HEK293 (cell line): ENCODE data around the gene POFUT2.
A peak's percentile ranks its signal among the peaks of the same experiment; 100 is the strongest.

Experiments used
- CTCF ChIA-PET: fragments of 350-600 bp; formaldehyde crosslinking; extraction: SDS; loops from one replicate; lab custom pipeline; 2021; ENCODE audit warnings: antibody characterized with exemption; lab: Yijun Ruan, JAX
- POLR2A ChIA-PET: fragments of 300-600 bp; formaldehyde crosslinking; extraction: SDS; loops from one replicate; lab custom pipeline; 2020; ENCODE audit warnings: antibody characterized with exemption, inconsistent platforms; lab: Yijun Ruan, JAX
- H3K27ac ChIP-seq: fragments of 200-500 bp; sonication (Bioruptor generic); 2 replicates; pipeline ENCODE4 v1.5.1; 2014; ENCODE audit warnings: low read depth, low read length, control low read depth, inconsistent platforms; ENCODE audit errors: extremely low read depth
- H3K36me3 ChIP-seq, 2 experiments: fragments of 200-500 bp in 1 of 2; sonication (Bioruptor generic) in 1 of 2; 1 replicate in 1 of 2; 2 replicates in 1 of 2; pipeline ENCODE4 v1.5.1; 2014 to 2017; ENCODE audit warnings: inconsistent platforms in 2 of 2, low read length in 2 of 2; ENCODE audit not compliant: control insufficient read depth in 2 of 2, insufficient read depth in 1 of 2
- H3K4me1 ChIP-seq: fragments of 200-500 bp; sonication (Bioruptor generic); 2 replicates; pipeline ENCODE4 v1.5.1; 2014; ENCODE audit warnings: mild to moderate bottlenecking, low read length, inconsistent platforms; ENCODE audit not compliant: control insufficient read depth, insufficient read depth
- H3K4me3 ChIP-seq: 2 replicates; pipeline ENCODE4 v1.5.1; 2011; ENCODE audit warnings: low read depth, mild to moderate bottlenecking, control low read depth, low read length, moderate library complexity
- H3K9me3 ChIP-seq: fragments of 200-500 bp; sonication (Bioruptor generic); 2 replicates; pipeline ENCODE4 v1.5.1; 2014; ENCODE audit warnings: low read depth, low read length, inconsistent platforms; ENCODE audit not compliant: control insufficient read depth, insufficient read depth
- EGR2 ChIP-seq: fragments of 450-650 bp; formaldehyde crosslinking; IDR thresholded peaks from 2 replicates; pipeline ENCODE4 v1.5.1; 2016; ENCODE audit warnings: low read depth, missing biosample characterization, missing genetic modification characterization
- HOXC10 ChIP-seq: sonication (generic); formaldehyde crosslinking; IDR thresholded peaks from 2 replicates; pipeline ENCODE4 v1.8.1; 2023; ENCODE audit warnings: mild to moderate bottlenecking, missing genetic modification reagents
- KLF1 ChIP-seq: fragments of 450-650 bp; formaldehyde crosslinking; IDR thresholded peaks from 2 replicates; pipeline ENCODE4 v1.5.1; 2016; ENCODE audit warnings: missing biosample characterization, missing genetic modification characterization
- KLF17 ChIP-seq: fragments of 450-650 bp; formaldehyde crosslinking; IDR thresholded peaks from 2 replicates; pipeline ENCODE4 v1.5.1; 2016; ENCODE audit warnings: missing biosample characterization, missing genetic modification characterization
- OSR2 ChIP-seq: fragments of 450-650 bp; formaldehyde crosslinking; IDR thresholded peaks from 2 replicates; pipeline ENCODE4 v1.5.1; 2016; ENCODE audit warnings: missing biosample characterization, missing genetic modification characterization
- RBAK ChIP-seq: fragments of 450-650 bp; formaldehyde crosslinking; IDR thresholded peaks from 2 replicates; pipeline ENCODE4 v1.5.1; 2016; ENCODE audit warnings: missing biosample characterization, missing genetic modification characterization
- SETDB1 ChIP-seq: IDR thresholded peaks from one replicate; pipeline ENCODE4 v1.6.1; 2017; ENCODE audit warnings: mild to moderate bottlenecking, low read length, moderate library complexity, mixed read lengths; ENCODE audit not compliant: insufficient read length
- YY1 ChIP-seq: fragments of 450-650 bp; formaldehyde crosslinking; IDR thresholded peaks from 2 replicates; pipeline ENCODE4 v1.5.1; 2018; ENCODE audit warnings: missing biosample characterization, missing genetic modification characterization
- ZFHX2 ChIP-seq: fragments of 450-650 bp; formaldehyde crosslinking; conservative IDR thresholded peaks from 2 replicates; pipeline ENCODE4 v1.5.1; 2016; ENCODE audit warnings: missing biosample characterization, missing genetic modification characterization
- ZFP37 ChIP-seq: fragments of 450-650 bp; formaldehyde crosslinking; IDR thresholded peaks from 2 replicates; pipeline ENCODE4 v1.5.1; 2016; ENCODE audit warnings: missing biosample characterization, missing genetic modification characterization
- ZNF140 ChIP-seq: fragments of 450-650 bp; formaldehyde crosslinking; IDR thresholded peaks from 2 replicates; pipeline ENCODE4 v1.5.1; 2016; ENCODE audit warnings: missing biosample characterization, missing genetic modification characterization
- ZNF146 ChIP-seq: fragments of 450-650 bp; formaldehyde crosslinking; IDR thresholded peaks from 2 replicates; pipeline ENCODE4 v1.5.1; 2016; ENCODE audit warnings: missing biosample characterization, missing genetic modification characterization
- ZNF155 ChIP-seq: fragments of 450-650 bp; formaldehyde crosslinking; IDR thresholded peaks from 2 replicates; pipeline ENCODE4 v1.5.1; 2016; ENCODE audit warnings: missing biosample characterization, missing genetic modification characterization
- ZNF202 ChIP-seq: fragments of 450-650 bp; formaldehyde crosslinking; IDR thresholded peaks from 2 replicates; pipeline ENCODE4 v1.5.1; 2016; ENCODE audit warnings: missing biosample characterization, missing genetic modification characterization, borderline replicate concordance
- ZNF266 ChIP-seq: fragments of 450-650 bp; formaldehyde crosslinking; IDR thresholded peaks from 2 replicates; pipeline ENCODE4 v1.5.1; 2016; ENCODE audit warnings: missing biosample characterization, missing genetic modification characterization, low read depth
- ZNF292 ChIP-seq: fragments of 450-650 bp; formaldehyde crosslinking; IDR thresholded peaks from 2 replicates; pipeline ENCODE4 v1.5.1; 2016; ENCODE audit warnings: low read depth, missing biosample characterization, missing genetic modification characterization, borderline replicate concordance
- ZNF335 ChIP-seq: fragments of 450-650 bp; formaldehyde crosslinking; conservative IDR thresholded peaks from 2 replicates; pipeline ENCODE4 v1.5.1; 2016; ENCODE audit warnings: missing biosample characterization, missing genetic modification characterization
- ZNF394 ChIP-seq: fragments of 450-650 bp; formaldehyde crosslinking; IDR thresholded peaks from 2 replicates; pipeline ENCODE4 v1.5.1; 2016; ENCODE audit warnings: missing biosample characterization, missing genetic modification characterization, mild to moderate bottlenecking, moderate library complexity, borderline replicate concordance
- ZNF473 ChIP-seq: fragments of 450-650 bp; formaldehyde crosslinking; IDR thresholded peaks from 2 replicates; pipeline ENCODE4 v1.5.1; 2017; ENCODE audit warnings: missing biosample characterization, missing genetic modification characterization
- ZNF549 ChIP-seq: fragments of 450-650 bp; IDR thresholded peaks from 2 replicates; pipeline ENCODE4 v1.5.1; 2018; ENCODE audit warnings: missing biosample characterization, missing genetic modification characterization, mild to moderate bottlenecking, inconsistent platforms, moderate library complexity
- ZNF626 ChIP-seq: fragments of 450-650 bp; sonication (Bioruptor Pico); formaldehyde crosslinking; IDR thresholded peaks from 2 replicates; pipeline ENCODE4 v1.5.1; 2018; ENCODE audit warnings: missing biosample characterization, missing genetic modification characterization, inconsistent platforms
- ZNF629 ChIP-seq: fragments of 450-650 bp; formaldehyde crosslinking; IDR thresholded peaks from 2 replicates; pipeline ENCODE4 v1.5.1; 2017; ENCODE audit warnings: missing biosample characterization, missing genetic modification characterization
- ZNF639 ChIP-seq: fragments of 450-650 bp; formaldehyde crosslinking; IDR thresholded peaks from 2 replicates; pipeline ENCODE4 v1.5.1; 2016; ENCODE audit warnings: missing biosample characterization, missing genetic modification characterization
- ZNF747 ChIP-seq: fragments of 450-650 bp; formaldehyde crosslinking; IDR thresholded peaks from 2 replicates; pipeline ENCODE4 v1.5.1; 2016; ENCODE audit warnings: missing biosample characterization, missing genetic modification characterization
- ZNF76 ChIP-seq: fragments of 450-650 bp; formaldehyde crosslinking; IDR thresholded peaks from 2 replicates; pipeline ENCODE4; 2016; ENCODE audit warnings: low read depth, missing biosample characterization, missing genetic modification characterization, borderline replicate concordance
- ZNF791 ChIP-seq: fragments of 450-650 bp; formaldehyde crosslinking; IDR thresholded peaks from 2 replicates; pipeline ENCODE4 v1.5.1; 2016; ENCODE audit warnings: missing biosample characterization, missing genetic modification characterization
- TF ChIP-seq, protein P1 (sequence below): fragments of 450-650 bp; formaldehyde crosslinking; IDR thresholded peaks from 2 replicates; pipeline ENCODE4 v1.5.1; 2016; ENCODE audit warnings: missing biosample characterization, missing genetic modification characterization
- TF ChIP-seq, protein P2 (sequence below): fragments of 450-650 bp; formaldehyde crosslinking; IDR thresholded peaks from 2 replicates; pipeline ENCODE4 v1.5.1; 2017; ENCODE audit warnings: missing biosample characterization, missing genetic modification characterization

The POFUT2 gene

DNA sequence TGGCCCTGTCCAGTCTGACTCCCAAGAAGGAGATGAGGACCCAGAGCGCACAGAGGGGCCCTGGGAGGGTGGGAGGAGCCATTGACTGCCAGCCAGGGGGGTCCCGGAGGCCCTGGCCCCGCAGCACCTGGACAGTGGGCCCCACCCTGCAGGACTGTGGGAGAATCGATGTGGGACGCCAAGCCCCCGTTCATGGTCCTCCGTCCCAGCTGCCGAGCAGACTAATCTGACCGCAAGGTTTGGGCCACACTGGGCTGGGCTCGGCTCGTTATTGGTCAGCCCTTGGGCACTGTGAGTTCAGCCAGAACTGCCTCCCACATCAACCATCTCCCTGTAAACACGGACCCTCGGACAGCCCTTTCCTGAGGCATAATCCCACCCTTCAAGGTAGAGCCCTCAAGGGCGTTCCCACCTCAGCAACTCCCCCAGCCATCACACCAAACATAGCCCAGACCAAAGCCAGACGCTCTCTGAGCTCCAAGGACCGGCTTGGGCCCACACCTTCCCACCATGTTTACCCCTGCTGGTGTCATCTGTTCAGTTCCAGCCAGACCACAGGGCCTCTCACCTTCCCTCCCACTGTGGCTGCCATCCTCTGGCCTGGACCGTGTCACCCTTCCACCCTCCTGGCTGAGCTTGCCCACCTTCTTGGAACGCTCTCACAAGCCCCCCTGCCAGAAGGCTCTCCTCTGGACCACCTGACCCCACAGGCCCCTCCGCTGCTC lies 16.2 kb upstream of the POFUT2 start:
- Histone ChIP-seq H3K27ac (no peak overlapping the region), H3K4me1 (no peaks in the 10 kb centered on the region), H3K36me3 (no peaks in the 10 kb centered on the region), H3K9me3 (no peaks in the 10 kb centered on the region), H3K4me3 (no peak overlapping the region)
- POLR2A ChIA-PET: no interaction called here
- CTCF ChIA-PET: interaction anchor here (0.5 to 0.9 kb wide), 2 partner anchors 11 to 793 kb away, joined by 4 read pairs; no protein-coding TSS in a partner anchor
- TF ChIP-seq ZNF639 (tag by site-specific recombination) (no peak), ZNF626 (no peak), EGR2 (tag by site-specific recombination) (peak; percentile 67), KLF17 (tag by site-specific recombination) (no peak), ZFHX2 (peak; percentile 25; the same call in 1 of the 2 replicates), ZNF335 (tag by site-specific recombination) (no peak), OSR2 (tag by site-specific recombination) (no peak), ZNF292 (no peak), ZNF140 (no peak), ZNF791 (tag by site-specific recombination) (no peak), KLF1 (tag by site-specific recombination) (no peak), ZNF202 (tag by site-specific recombination) (no peak)
- TF ChIP-seq, protein P1, sequence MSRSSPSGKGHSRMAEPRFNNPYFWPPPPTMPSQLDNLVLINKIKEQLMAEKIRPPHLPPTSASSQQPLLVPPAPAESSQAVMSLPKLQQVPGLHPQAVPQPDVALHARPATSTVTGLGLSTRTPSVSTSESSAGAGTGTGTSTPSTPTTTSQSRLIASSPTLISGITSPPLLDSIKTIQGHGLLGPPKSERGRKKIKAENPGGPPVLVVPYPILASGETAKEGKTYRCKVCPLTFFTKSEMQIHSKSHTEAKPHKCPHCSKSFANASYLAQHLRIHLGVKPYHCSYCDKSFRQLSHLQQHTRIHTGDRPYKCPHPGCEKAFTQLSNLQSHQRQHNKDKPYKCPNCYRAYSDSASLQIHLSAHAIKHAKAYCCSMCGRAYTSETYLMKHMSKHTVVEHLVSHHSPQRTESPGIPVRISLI: no peak
- TF ChIP-seq, protein P2, sequence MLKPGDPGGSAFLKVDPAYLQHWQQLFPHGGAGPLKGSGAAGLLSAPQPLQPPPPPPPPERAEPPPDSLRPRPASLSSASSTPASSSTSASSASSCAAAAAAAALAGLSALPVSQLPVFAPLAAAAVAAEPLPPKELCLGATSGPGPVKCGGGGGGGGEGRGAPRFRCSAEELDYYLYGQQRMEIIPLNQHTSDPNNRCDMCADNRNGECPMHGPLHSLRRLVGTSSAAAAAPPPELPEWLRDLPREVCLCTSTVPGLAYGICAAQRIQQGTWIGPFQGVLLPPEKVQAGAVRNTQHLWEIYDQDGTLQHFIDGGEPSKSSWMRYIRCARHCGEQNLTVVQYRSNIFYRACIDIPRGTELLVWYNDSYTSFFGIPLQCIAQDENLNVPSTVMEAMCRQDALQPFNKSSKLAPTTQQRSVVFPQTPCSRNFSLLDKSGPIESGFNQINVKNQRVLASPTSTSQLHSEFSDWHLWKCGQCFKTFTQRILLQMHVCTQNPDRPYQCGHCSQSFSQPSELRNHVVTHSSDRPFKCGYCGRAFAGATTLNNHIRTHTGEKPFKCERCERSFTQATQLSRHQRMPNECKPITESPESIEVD (tag by site-specific recombination): no peak

DNA sequence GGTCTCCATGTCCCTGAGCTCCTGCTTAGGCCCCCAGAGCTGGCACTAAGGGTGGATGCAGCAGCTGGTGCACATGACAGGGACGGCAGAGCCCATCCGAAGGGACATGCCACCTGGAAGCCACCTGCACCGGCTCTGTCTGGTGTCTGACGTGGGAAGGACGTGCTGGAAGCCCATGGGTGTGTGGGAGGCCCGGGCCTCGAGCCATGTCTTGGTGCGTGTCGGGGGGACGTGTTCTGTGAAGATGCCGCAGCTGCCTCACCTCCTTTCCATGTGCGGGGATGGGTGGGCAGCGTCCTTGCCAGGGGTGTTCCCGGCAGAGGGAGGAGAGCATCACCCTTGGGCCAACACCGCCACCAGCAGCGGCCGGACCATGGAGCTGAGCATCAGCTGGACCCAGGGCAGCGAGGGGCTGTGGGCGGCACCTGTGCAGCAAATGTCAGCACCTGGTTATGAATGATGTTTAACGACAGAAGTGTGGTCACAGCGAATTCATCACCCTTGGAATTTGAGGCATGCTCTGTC lies 15.5 kb upstream of the POFUT2 start:
- no peak overlapping the region for H3K27ac ChIP-seq
- no peaks in the 10 kb centered on the region for H3K9me3 ChIP-seq
- POLR2A ChIA-PET: no interaction called here
- H3K4me3 ChIP-seq: no peak overlapping the region
- CTCF ChIA-PET: interaction anchor here (0.5 to 0.9 kb wide), 3 partner anchors 11 to 793 kb away, joined by 4 read pairs; no protein-coding TSS in a partner anchor
- H3K36me3 ChIP-seq: no peaks in the 10 kb centered on the region
- no peaks in the 10 kb centered on the region for H3K4me1 ChIP-seq
- no peak for TF ChIP-seq HOXC10 (CRISPR knock-in tag)
- no peak for TF ChIP-seq ZNF473
- no peak for TF ChIP-seq RBAK
- no peak for TF ChIP-seq YY1 (tag by site-specific recombination)
- TF ChIP-seq ZFP37 (tag by site-specific recombination): no peak
- no peak for TF ChIP-seq ZNF266 (tag by site-specific recombination)
- no peak for TF ChIP-seq ZNF155
- TF ChIP-seq ZNF629 (tag by site-specific recombination): no peak
- TF ChIP-seq ZNF146 (tag by site-specific recombination): no peak
- TF ChIP-seq ZNF76 (tag by site-specific recombination): no peak
- TF ChIP-seq ZNF549 (tag by site-specific recombination): no peak
- TF ChIP-seq SETDB1: no peak
- TF ChIP-seq ZNF747 (tag by site-specific recombination): no peak
- no peak for TF ChIP-seq ZNF394
